Natural killer cell (primary cell): ENCODE measurements around the gene AZU1. TPM values are rescaled to one million over a fixed set of nuclear protein-coding genes. Genes with fewer than 3 reads are reported as not detected.

Experiments used
- ATAC-seq, 3 donors: fragments of 150-1000 bp in 2 of 3; fragments of 200-7000 bp in 1 of 3; cut with Tn5 transposase; 1 replicate in 1 of 3; 2 replicates in 2 of 3; pipeline ENCODE4 v1.10.0; 2021; ENCODE audit warnings: mild to moderate bottlenecking in 2 of 3, moderate library complexity in 2 of 3
- DNase-seq, 2 donors: peaks; one replicate each; pipeline versions ENCODE4 v3.0.0 to v3.0.0-alpha.2; 2013 to 2021; ENCODE audit warnings: mixed read lengths in 1 of 2
- H3K27ac ChIP-seq: one replicate; pipeline ENCODE4 v1.5.1; 2013; ENCODE audit warnings: mild to moderate bottlenecking, low read length
- H3K27me3 ChIP-seq: one replicate; pipeline ENCODE4 v1.6.1; 2013; ENCODE audit warnings: low read length; ENCODE audit not compliant: control insufficient read depth, insufficient read depth
- H3K36me3 ChIP-seq: one replicate; pipeline ENCODE4 v1.6.1; 2013; ENCODE audit warnings: low read length; ENCODE audit not compliant: control insufficient read depth, insufficient read depth
- H3K4me1 ChIP-seq: one replicate; pipeline ENCODE4 v1.6.1; 2013; ENCODE audit warnings: low read length; ENCODE audit not compliant: control insufficient read depth, insufficient read depth
- H3K4me3 ChIP-seq: one replicate; pipeline ENCODE4 v1.5.1; 2013; ENCODE audit warnings: low read length
- H3K9me3 ChIP-seq: one replicate; pipeline ENCODE4 v1.6.1; 2013; ENCODE audit warnings: low read length; ENCODE audit not compliant: control insufficient read depth, insufficient read depth
- H3K27ac Mint-ChIP-seq, 2 donors: one replicate each; pipeline ENCODE4 v1.8.0; 2022; ENCODE audit warnings: mild to moderate bottlenecking in 2 of 2, mixed read lengths in 2 of 2, moderate library complexity in 1 of 2
- H3K27me3 Mint-ChIP-seq, 2 donors: one replicate each; pipeline ENCODE4 v1.8.0; 2022; ENCODE audit warnings: low read depth in 2 of 2, mixed read lengths in 2 of 2
- H3K36me3 Mint-ChIP-seq: one replicate; pipeline ENCODE4 v1.8.0; 2022; ENCODE audit warnings: mixed read lengths
- H3K4me1 Mint-ChIP-seq, 2 donors: one replicate each; pipeline ENCODE4 v1.8.0; 2022; ENCODE audit warnings: mixed read lengths in 2 of 2
- H3K4me3 Mint-ChIP-seq: one replicate; pipeline ENCODE4 v1.8.0; 2022; ENCODE audit warnings: mild to moderate bottlenecking, moderate library complexity, mixed read lengths
- H3K9me3 Mint-ChIP-seq, 2 donors: one replicate each; pipeline ENCODE4 v1.8.0; 2022; ENCODE audit warnings: mixed read lengths in 2 of 2
- WGBS: methylation state at CpG from one replicate; pipeline ENCODE4 v1.1.7; 2013; ENCODE audit warnings: missing lambda C conversion rate; ENCODE audit not compliant: insufficient coverage; 5-methylcytosine and 5-hydroxymethylcytosine counted together
- intact Hi-C: fragments of 100-400 bp; cut with micrococcal nuclease; formaldehyde crosslinking; loops from one replicate; pipeline ENCODE4 v1.14.2; 2022
- total RNA-seq, 4 donors: library from RNA; stranded (reverse); fragments of 120-200 nt in 1 of 4; gene quantifications; one replicate each; pipeline versions ENCODE4 v1.2.3 to v1.2.4, GENCODE V29; 2013 to 2022
- TF ChIP-seq, protein P1 (sequence below): fragments of 200-600 bp; IDR thresholded peaks from one replicate; pipeline ENCODE4 v1.8.0; 2022; ENCODE audit warnings: antibody characterized with exemption

The AZU1 gene
- total RNA-seq, 3 donors from 2014 or later (not counting 1 experiment from before 2014, with no cell fraction given): 0.87 to 2.5 (median 1.8) TPM

DNA sequence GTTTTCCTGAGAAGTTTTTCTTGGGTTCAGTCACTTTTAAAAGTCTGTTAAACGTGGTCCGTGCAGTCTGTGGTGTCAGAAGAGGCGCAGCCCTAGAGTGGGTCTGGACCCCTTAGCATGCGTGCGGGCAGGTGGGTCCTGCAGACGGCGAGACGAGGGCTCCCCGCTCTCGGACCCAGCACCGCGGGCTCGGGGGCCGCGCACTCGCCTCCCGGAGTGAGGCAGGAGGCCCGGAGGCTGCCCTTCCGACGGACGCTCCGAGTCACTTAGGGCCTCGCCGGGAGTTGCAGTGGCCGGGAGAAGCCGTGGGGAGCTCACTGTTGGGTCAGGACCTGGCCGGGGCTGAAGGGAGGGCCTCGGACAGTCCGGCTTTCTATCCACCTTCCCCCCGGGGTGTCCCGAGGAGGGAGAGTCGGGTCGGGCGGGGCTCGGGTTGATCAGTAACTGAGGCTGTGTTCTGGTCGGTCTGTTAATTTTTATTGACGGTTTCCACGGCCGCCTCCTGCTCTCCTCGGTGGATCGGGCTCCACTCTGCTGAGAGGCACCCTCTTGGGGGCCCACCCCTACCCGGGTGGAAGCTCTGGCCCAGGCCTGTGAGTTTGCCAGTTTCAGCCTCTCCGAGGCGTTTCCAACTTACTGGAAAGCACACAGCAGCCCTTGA, 29.1 kb upstream of the AZU1 start:
- Mint-ChIP-seq H3K4me1 (peaks cover 54 to 57% of the 10 kb centered on the region in 2 donors), H3K27me3 (no peaks in the 10 kb centered on the region), H3K27ac (peak overlapping the region; percentile 83 to 88), H3K9me3 (no peaks in the 10 kb centered on the region), H3K4me3 (peak overlapping the region; percentile 91), H3K36me3 (no peaks in the 10 kb centered on the region)
- H3K27me3 ChIP-seq: no peaks in the 10 kb centered on the region
- peaks cover 16% of the 10 kb centered on the region for H3K36me3 ChIP-seq
- 2% methylated on average over 44 of the region's 44 CpGs for WGBS
- no peaks in the 10 kb centered on the region for H3K9me3 ChIP-seq
- H3K4me3 ChIP-seq: peak overlapping the region; percentile 46
- intact Hi-C loops: loop anchor here (5.0 kb wide), 1 partner anchor 136 kb away; the partner anchor contains the start of gene RNF126
- TF ChIP-seq, protein P1, sequence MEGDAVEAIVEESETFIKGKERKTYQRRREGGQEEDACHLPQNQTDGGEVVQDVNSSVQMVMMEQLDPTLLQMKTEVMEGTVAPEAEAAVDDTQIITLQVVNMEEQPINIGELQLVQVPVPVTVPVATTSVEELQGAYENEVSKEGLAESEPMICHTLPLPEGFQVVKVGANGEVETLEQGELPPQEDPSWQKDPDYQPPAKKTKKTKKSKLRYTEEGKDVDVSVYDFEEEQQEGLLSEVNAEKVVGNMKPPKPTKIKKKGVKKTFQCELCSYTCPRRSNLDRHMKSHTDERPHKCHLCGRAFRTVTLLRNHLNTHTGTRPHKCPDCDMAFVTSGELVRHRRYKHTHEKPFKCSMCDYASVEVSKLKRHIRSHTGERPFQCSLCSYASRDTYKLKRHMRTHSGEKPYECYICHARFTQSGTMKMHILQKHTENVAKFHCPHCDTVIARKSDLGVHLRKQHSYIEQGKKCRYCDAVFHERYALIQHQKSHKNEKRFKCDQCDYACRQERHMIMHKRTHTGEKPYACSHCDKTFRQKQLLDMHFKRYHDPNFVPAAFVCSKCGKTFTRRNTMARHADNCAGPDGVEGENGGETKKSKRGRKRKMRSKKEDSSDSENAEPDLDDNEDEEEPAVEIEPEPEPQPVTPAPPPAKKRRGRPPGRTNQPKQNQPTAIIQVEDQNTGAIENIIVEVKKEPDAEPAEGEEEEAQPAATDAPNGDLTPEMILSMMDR: no peak
- ATAC-seq (no peak), DNase-seq (peak in 1 of 2 donors; percentile 51)
- peak overlapping the region; percentile 56 for H3K27ac ChIP-seq
- H3K4me1 ChIP-seq: peaks cover 58% of the 10 kb centered on the region

DNA sequence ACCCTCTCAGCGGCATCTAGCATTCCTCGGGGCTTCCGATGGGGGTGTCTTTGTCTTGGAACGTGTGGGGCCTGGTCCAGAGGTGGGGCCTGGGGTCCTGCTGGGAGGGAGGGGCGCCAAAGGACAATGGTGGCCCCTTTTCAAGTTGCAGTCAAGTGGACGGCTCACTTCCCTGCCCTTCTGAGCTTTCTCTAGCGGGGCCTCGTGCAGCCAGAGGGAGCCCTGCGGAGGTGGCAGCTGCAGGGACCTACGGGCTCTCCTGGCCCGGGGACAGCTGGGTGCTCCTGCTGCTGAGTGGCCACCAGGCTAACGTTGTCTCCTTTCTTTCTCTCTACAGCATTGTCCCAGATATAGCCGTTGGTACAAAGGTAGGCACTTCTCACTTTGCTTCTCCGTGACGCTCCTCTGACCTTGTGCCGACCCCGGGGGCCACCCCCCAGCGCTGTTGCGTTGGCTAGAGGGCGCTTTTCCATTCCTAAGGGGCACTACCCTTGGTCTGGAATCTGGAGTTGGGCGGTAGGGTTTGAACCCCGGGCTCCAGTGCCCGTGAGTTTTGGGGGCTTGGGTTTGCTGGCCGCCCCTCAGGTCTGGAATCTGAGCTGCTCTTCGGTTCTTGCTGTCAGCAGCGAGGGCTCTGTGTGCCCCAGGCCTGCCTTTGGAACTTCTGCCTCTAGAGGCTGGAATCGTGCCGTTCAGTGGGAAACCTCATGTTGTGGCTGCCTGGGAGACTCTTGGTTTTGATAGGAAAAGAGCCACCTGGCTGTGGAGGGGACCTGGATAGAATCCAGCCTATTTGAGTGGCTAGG, 28.4 kb upstream of the AZU1 start:
- intact Hi-C loops: loop anchor here (5.0 kb wide), 1 partner anchor 137 kb away; the partner anchor contains the start of gene RNF126
- Histone ChIP-seq H3K9me3 (no peaks in the 10 kb centered on the region), H3K4me3 (peak overlapping the region; percentile 46), H3K36me3 (peaks cover 23% of the 10 kb centered on the region), H3K27ac (peak overlapping the region; percentile 56), H3K4me1 (peaks cover 60% of the 10 kb centered on the region), H3K27me3 (no peaks in the 10 kb centered on the region)
- Mint-ChIP-seq H3K9me3 (no peaks in the 10 kb centered on the region), H3K36me3 (no peaks in the 10 kb centered on the region), H3K4me3 (peak overlapping the region; percentile 91), H3K27me3 (no peaks in the 10 kb centered on the region), H3K27ac (peak overlapping the region; percentile 83 to 88), H3K4me1 (peaks cover 57% of the 10 kb centered on the region in 2 donors)
- DNase-seq: peak in 1 of 2 donors; percentile 59
- ATAC-seq: no peak
- WGBS: 28% methylated on average over 28 of the region's 28 CpGs
- TF ChIP-seq, protein P1: no peak

DNA sequence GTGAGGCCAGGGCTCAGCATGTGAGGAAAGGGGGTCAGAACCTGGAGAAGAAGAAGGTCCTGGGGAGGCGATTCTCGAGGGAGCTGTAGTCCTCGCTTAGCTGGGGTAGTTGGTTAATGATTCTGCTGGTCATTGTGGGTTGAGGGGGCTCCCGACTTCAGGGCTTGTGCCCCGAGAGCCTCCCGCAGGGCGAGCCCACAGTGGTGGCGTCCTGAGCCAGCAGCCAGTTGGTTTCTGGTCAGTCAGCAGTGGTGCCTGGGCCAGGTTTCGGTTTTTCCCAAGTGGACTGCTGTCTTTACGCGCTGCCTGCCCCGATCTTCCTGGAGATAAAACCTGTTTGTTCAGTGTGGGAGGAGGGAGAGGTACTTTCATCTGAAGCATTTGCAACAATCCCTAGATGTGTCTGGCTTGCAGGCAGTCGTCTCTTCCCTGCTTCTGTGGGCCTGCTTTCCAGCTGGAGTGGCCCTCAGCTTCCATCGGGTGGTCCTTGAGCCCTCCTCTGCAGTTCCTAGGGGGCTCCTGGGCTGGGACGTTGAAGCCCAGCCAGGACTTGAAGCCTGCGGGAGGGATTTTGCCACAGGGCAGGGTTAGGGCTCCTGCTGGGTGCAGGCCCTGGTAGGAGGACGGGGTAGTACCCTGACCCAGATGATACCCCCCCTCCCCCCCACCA, 27.1 kb upstream of the AZU1 start:
- Histone ChIP-seq H3K27ac (no peak overlapping the region), H3K4me1 (peaks cover 60% of the 10 kb centered on the region), H3K36me3 (peaks cover 32% of the 10 kb centered on the region), H3K9me3 (no peaks in the 10 kb centered on the region), H3K27me3 (no peaks in the 10 kb centered on the region), H3K4me3 (no peak overlapping the region)
- ATAC-seq: no peak
- TF ChIP-seq, protein P1: no peak
- WGBS: 54% methylated on average over 16 of the region's 17 CpGs
- peak overlapping the region; percentile 83 to 88 for H3K27ac Mint-ChIP-seq
- peak in 1 of 2 donors; percentile 41 for DNase-seq
- no peaks in the 10 kb centered on the region for H3K36me3 Mint-ChIP-seq
- H3K27me3 Mint-ChIP-seq: no peaks in the 10 kb centered on the region
- intact Hi-C loops: no loop called here
- no peaks in the 10 kb centered on the region for H3K9me3 Mint-ChIP-seq
- H3K4me3 Mint-ChIP-seq: peak overlapping the region; percentile 91
- H3K4me1 Mint-ChIP-seq: peaks cover 57% of the 10 kb centered on the region in 2 donors
